ENCODE data around the gene CCDC92. TPM values are rescaled to one million over a fixed set of nuclear protein-coding genes. Genes with fewer than 3 reads are reported as not detected.

The CCDC92 gene
- polyA plus RNA-seq, 3 donors = 4.4 to 11.6 (median 5.5) TPM

DNA sequence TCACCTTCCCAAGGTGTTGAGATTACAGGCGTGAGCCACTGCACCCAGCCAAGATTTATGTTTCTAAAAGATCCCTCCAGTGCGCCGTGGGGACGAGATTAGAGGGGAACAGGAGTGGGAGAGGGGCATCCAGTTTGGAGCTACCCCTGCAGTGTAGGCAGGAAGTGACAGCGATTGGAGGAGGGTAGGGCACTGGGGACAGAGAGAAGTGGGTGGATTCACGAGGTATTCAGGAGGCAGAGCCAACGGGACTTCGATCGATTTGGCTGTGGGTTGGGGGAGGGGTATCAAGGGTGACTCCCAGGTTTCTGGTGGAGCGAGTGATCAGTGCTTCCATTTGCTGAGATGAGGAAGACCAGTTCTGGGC lies 82.1 kb downstream of the CCDC92 start:
- no peak overlapping the region for H3K4me2 ChIP-seq (replicated peaks; ENCODE audit: extremely low read depth, low read length, poor library complexity, severe bottlenecking)
- no peak overlapping the region for H3K27ac ChIP-seq (ENCODE audit: low read depth in 1 of 2, low read length in 2 of 2)
- TF ChIP-seq CTCF (IDR thresholded peaks at IDR 0.05) = no peak
- H3K9ac ChIP-seq (ENCODE audit: insufficient read depth, low read length, poor library complexity, severe bottlenecking) = no peak overlapping the region
- no peaks in the 10 kb centered on the region for H3K9me3 ChIP-seq (replicated peaks in 1 of 2; ENCODE audit: control insufficient read depth in 1 of 2, insufficient read depth in 1 of 2, low read length in 2 of 2)
- H3K36me3 Mint-ChIP-seq = no peaks in the 10 kb centered on the region
- peaks cover 0 to 2% (median 0%) of the 10 kb centered on the region in 7 donors for H3K9me3 Mint-ChIP-seq
- H3K4me3 Mint-ChIP-seq = no peak overlapping the region
- H3K4me3 ChIP-seq (replicated peaks in 1 of 3; ENCODE audit: low read depth in 2 of 3, low read length in 3 of 3) = no peak overlapping the region
- no peak overlapping the region for H2AFZ ChIP-seq (ENCODE audit: insufficient read depth, low read depth, low read length, poor library complexity, severe bottlenecking)
- no peaks in the 10 kb centered on the region for H3K27me3 ChIP-seq (ENCODE audit: control insufficient read depth in 2 of 2, insufficient read depth in 2 of 2, low read length in 2 of 2)
- no peak for DNase-seq
- H3K4me1 Mint-ChIP-seq = peaks cover 28% of the 10 kb centered on the region
- H3K27ac Mint-ChIP-seq = no peak overlapping the region
- peaks cover 0 to 6% of the 10 kb centered on the region in 2 donors for H3K4me1 ChIP-seq (ENCODE audit: control insufficient read depth in 1 of 2, insufficient read depth in 2 of 2, low read length in 2 of 2)
- no peaks in the 10 kb centered on the region for H3K36me3 ChIP-seq (replicated peaks in 1 of 2; ENCODE audit: control insufficient read depth in 1 of 2, insufficient read depth in 2 of 2, low read length in 2 of 2)
- 54% methylated on average over 6 of the region's 10 CpGs for WGBS (ENCODE audit: insufficient coverage)
- intact Hi-C loops (cut with micrococcal nuclease) = no loop called here
- peaks cover 8 to 13% (median 12%) of the 10 kb centered on the region in 3 donors for H3K27me3 Mint-ChIP-seq (ENCODE audit: low read depth in 3 of 3)
- H3K79me2 ChIP-seq (ENCODE audit: insufficient read depth, low read length) = no peaks in the 10 kb centered on the region
- H4K20me1 ChIP-seq (ENCODE audit: insufficient read depth, low read length) = no peaks in the 10 kb centered on the region

- TF ChIP-seq CTCF (IDR thresholded peaks at IDR 0.05) = no peak
- Histone ChIP-seq H3K27me3 (ENCODE audit: control insufficient read depth in 2 of 2, insufficient read depth in 2 of 2, low read length in 2 of 2) (no peaks in the 10 kb centered on the region), H3K9ac (ENCODE audit: insufficient read depth, low read length, poor library complexity, severe bottlenecking) (no peak overlapping the region), H3K4me1 (ENCODE audit: control insufficient read depth in 1 of 2, insufficient read depth in 2 of 2, low read length in 2 of 2) (peaks cover 0 to 6% of the 10 kb centered on the region in 2 donors), H3K4me3 (replicated peaks in 1 of 3; ENCODE audit: low read depth in 2 of 3, low read length in 3 of 3) (no peak overlapping the region), H2AFZ (ENCODE audit: insufficient read depth, low read depth, low read length, poor library complexity, severe bottlenecking) (no peak overlapping the region), H3K4me2 (replicated peaks; ENCODE audit: extremely low read depth, low read length, poor library complexity, severe bottlenecking) (no peak overlapping the region), H3K79me2 (ENCODE audit: insufficient read depth, low read length) (no peaks in the 10 kb centered on the region), H4K20me1 (ENCODE audit: insufficient read depth, low read length) (no peaks in the 10 kb centered on the region), H3K36me3 (replicated peaks in 1 of 2; ENCODE audit: control insufficient read depth in 1 of 2, insufficient read depth in 2 of 2, low read length in 2 of 2) (no peaks in the 10 kb centered on the region), H3K9me3 (replicated peaks in 1 of 2; ENCODE audit: control insufficient read depth in 1 of 2, insufficient read depth in 1 of 2, low read length in 2 of 2) (no peaks in the 10 kb centered on the region), H3K27ac (ENCODE audit: low read depth in 1 of 2, low read length in 2 of 2) (no peak overlapping the region)
- no peak for DNase-seq
- Mint-ChIP-seq H3K27me3 (ENCODE audit: low read depth in 3 of 3) (peaks cover 8 to 13% (median 12%) of the 10 kb centered on the region in 3 donors), H3K27ac (no peak overlapping the region), H3K9me3 (peaks cover 0 to 2% (median 0%) of the 10 kb centered on the region in 7 donors), H3K4me3 (no peak overlapping the region), H3K4me1 (peaks cover 28% of the 10 kb centered on the region), H3K36me3 (no peaks in the 10 kb centered on the region)
- intact Hi-C loops (cut with micrococcal nuclease) = no loop called here
- 65% methylated on average over 7 of the region's 12 CpGs for WGBS (ENCODE audit: insufficient coverage)
Observed at GRCh38 chr12:123889848-123890535, 82.6 kb downstream of the CCDC92 start.

Data from CD14-positive monocyte (primary cell).